ENCODE data around the gene PIK3IP1.
"Not testable (repeated sequence)": the region's sequence is repeated elsewhere in the genome, so short reads cannot be mapped to it uniquely, and the experiment has no call there.

The PIK3IP1 gene

GRCh38 chr22:31239771-31240370, 52.4 kb downstream of the PIK3IP1 start:
- H3K9ac ChIP-seq = no peak overlapping the region
- H3K79me2 ChIP-seq = peaks cover 4% of the 10 kb centered on the region
- H3K27ac ChIP-seq = peak overlapping the region; percentile 94
- peaks cover 44% of the 10 kb centered on the region for H3K4me1 ChIP-seq
- H3K36me3 ChIP-seq (ENCODE audit: control insufficient read depth, insufficient read depth, low read length) = no peaks in the 10 kb centered on the region
- no peak overlapping the region for H2AFZ ChIP-seq
- peak overlapping the region; percentile 63 for H3K4me2 ChIP-seq (ENCODE audit: low read length)
- no peak for TF ChIP-seq CTCF (IDR thresholded peaks at IDR 0.05)
- no peaks in the 10 kb centered on the region for H3K27me3 ChIP-seq (ENCODE audit: control insufficient read depth, insufficient read depth, low read length)
- peak overlapping the region; percentile 19 for H3K4me3 ChIP-seq (ENCODE audit: low read depth, low read length)
- no peaks in the 10 kb centered on the region for H3K9me3 ChIP-seq (ENCODE audit: control insufficient read depth, low read length)

GRCh38 chr22:31238057-31238456, 54.2 kb downstream of the PIK3IP1 start:
- Histone ChIP-seq H3K4me3 (ENCODE audit: low read depth, low read length) (no peak overlapping the region), H2AFZ (no peak overlapping the region), H3K4me2 (ENCODE audit: low read length) (no peak overlapping the region), H3K9me3 (ENCODE audit: control insufficient read depth, low read length) (no peaks in the 10 kb centered on the region), H3K4me1 (peaks cover 36% of the 10 kb centered on the region), H3K27me3 (ENCODE audit: control insufficient read depth, insufficient read depth, low read length) (no peaks in the 10 kb centered on the region), H3K9ac (no peak overlapping the region), H3K79me2 (peaks cover 7% of the 10 kb centered on the region), H3K36me3 (ENCODE audit: control insufficient read depth, insufficient read depth, low read length) (no peaks in the 10 kb centered on the region), H3K27ac (peak overlapping the region; percentile 94)
- TF ChIP-seq CTCF (IDR thresholded peaks at IDR 0.05) = no peak

GRCh38 chr22:31236044-31236443, 56.2 kb downstream of the PIK3IP1 start:
- not testable (repeated sequence) for H3K27me3 ChIP-seq (ENCODE audit: control insufficient read depth, insufficient read depth, low read length); H3K9me3 ChIP-seq (ENCODE audit: control insufficient read depth, low read length); H3K9ac ChIP-seq; H2AFZ ChIP-seq; H3K79me2 ChIP-seq; H3K4me2 ChIP-seq (ENCODE audit: low read length); H3K36me3 ChIP-seq (ENCODE audit: control insufficient read depth, insufficient read depth, low read length); H3K4me3 ChIP-seq (ENCODE audit: low read depth, low read length); H3K27ac ChIP-seq
- peaks cover 24% of the 10 kb centered on the region for H3K4me1 ChIP-seq

- H3K4me2 ChIP-seq (ENCODE audit: low read length) = no peak overlapping the region
- no peak for TF ChIP-seq CTCF (IDR thresholded peaks at IDR 0.05)
- H3K9me3 ChIP-seq (ENCODE audit: control insufficient read depth, low read length) = no peaks in the 10 kb centered on the region
- H3K79me2 ChIP-seq = peaks cover 10% of the 10 kb centered on the region
- peak overlapping the region; percentile 24 for H3K27ac ChIP-seq
- no peak overlapping the region for H2AFZ ChIP-seq
- no peak overlapping the region for H3K4me3 ChIP-seq (ENCODE audit: low read depth, low read length)
- no peaks in the 10 kb centered on the region for H3K27me3 ChIP-seq (ENCODE audit: control insufficient read depth, insufficient read depth, low read length)
- H3K36me3 ChIP-seq (ENCODE audit: control insufficient read depth, insufficient read depth, low read length) = no peaks in the 10 kb centered on the region
- no peak overlapping the region for H3K9ac ChIP-seq
- peaks cover 29% of the 10 kb centered on the region for H3K4me1 ChIP-seq
Measured at GRCh38 chr22:31235081-31235480, 57.2 kb downstream of the PIK3IP1 start.

GRCh38 chr22:31233001-31233400, 59.3 kb downstream of the PIK3IP1 start:
- Histone ChIP-seq H3K27ac (no peak overlapping the region), H3K9ac (no peak overlapping the region), H3K36me3 (ENCODE audit: control insufficient read depth, insufficient read depth, low read length) (no peaks in the 10 kb centered on the region), H3K4me2 (ENCODE audit: low read length) (no peak overlapping the region), H3K9me3 (ENCODE audit: control insufficient read depth, low read length) (no peaks in the 10 kb centered on the region), H3K27me3 (ENCODE audit: control insufficient read depth, insufficient read depth, low read length) (no peaks in the 10 kb centered on the region), H3K4me1 (peaks cover 21% of the 10 kb centered on the region), H3K4me3 (ENCODE audit: low read depth, low read length) (no peak overlapping the region), H2AFZ (no peak overlapping the region), H3K79me2 (peaks cover 10% of the 10 kb centered on the region)
- no peak for TF ChIP-seq CTCF (IDR thresholded peaks at IDR 0.05)

Measured in parathyroid adenoma (tissue), 2 donors.